Skeletal muscle satellite cell (primary cell): ENCODE measurements around the gene ZNF407.

Experiments
- H3K27me3 ChIP-seq: 2 replicates; pipeline ENCODE4 v1.7.0; 2013; ENCODE audit warnings: low read length; ENCODE audit not compliant: control insufficient read depth, insufficient read depth
- H3K36me3 ChIP-seq: 2 replicates; pipeline ENCODE4 v1.7.0; 2013; ENCODE audit warnings: mild to moderate bottlenecking, control low read depth, low read length; ENCODE audit not compliant: insufficient read depth
- H3K4me1 ChIP-seq: 2 replicates; pipeline ENCODE4 v1.7.0; 2013; ENCODE audit warnings: low read length; ENCODE audit not compliant: control insufficient read depth, insufficient read depth
- H3K4me2 ChIP-seq: 2 replicates; pipeline ENCODE4 v1.7.0; 2013; ENCODE audit warnings: mild to moderate bottlenecking, low read length
- H3K4me3 ChIP-seq: 2 replicates; pipeline ENCODE4 v1.7.0; 2013; ENCODE audit warnings: low read length
- H3K9ac ChIP-seq: 2 replicates; pipeline ENCODE4 v1.7.0; 2013; ENCODE audit warnings: mild to moderate bottlenecking, low read depth, low read length, moderate library complexity
- H3K9me3 ChIP-seq: replicated peaks from 2 replicates; pipeline ENCODE4 v1.7.0; 2013; ENCODE audit warnings: mild to moderate bottlenecking, control low read depth, low read length

The ZNF407 gene

DNA sequence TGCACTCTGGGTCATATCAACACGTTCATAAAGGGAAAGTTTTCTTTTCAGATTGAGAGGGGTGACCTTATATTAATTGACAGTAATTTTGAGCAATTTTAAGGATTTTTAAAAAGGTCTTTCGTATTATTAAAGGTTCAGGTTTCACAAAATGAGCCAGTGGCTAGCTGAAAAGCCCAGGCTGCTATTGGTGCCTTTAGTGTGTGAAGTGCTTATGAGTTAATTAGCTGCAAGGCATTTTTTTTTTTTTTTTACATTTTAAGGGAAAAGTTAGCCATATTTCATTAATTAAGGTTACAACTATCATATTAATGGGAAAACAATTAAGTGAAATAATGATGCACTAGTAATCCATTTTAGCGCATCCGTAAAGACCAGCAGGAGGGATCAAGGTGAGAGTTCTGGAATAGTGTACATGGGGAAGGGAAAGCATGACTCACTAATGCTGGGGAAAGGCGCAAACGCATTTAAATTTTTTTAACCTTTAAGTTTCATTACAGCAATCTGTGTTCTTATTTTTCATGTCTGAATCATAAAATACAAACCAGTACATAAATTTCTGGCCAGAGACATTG is 200.0 kb downstream of the ZNF407 start:
- Histone ChIP-seq H3K4me3 (peak overlapping the region; percentile 15), H3K9me3 (no peaks in the 10 kb centered on the region), H3K4me2 (peak overlapping the region; percentile 76), H3K27me3 (no peaks in the 10 kb centered on the region), H3K4me1 (peaks cover 20% of the 10 kb centered on the region), H3K36me3 (no peaks in the 10 kb centered on the region), H3K9ac (peak overlapping the region; percentile 26)

DNA sequence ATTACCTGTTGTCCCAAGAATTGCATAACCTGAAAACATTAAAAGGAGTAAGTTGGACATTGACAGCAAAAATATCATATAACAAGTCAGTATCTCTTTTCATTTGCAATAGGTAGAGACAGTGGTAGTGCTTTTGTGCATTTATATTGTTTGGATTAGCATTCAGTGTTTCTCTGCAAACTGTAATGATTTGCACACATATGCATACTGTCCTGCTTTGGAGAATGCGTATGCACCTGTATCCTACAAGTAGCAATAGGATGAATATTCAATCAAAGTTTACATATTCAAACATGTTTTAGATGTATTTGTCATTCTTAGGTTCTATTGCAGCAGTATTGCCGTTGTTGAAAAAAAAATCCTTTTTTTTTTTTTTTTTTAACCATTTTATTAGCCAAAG is 201.9 kb downstream of the ZNF407 start:
- no peaks in the 10 kb centered on the region for H3K27me3 ChIP-seq
- no peaks in the 10 kb centered on the region for H3K36me3 ChIP-seq
- no peak overlapping the region for H3K4me2 ChIP-seq
- peaks cover 20% of the 10 kb centered on the region for H3K4me1 ChIP-seq
- no peak overlapping the region for H3K4me3 ChIP-seq
- H3K9ac ChIP-seq: no peak overlapping the region
- H3K9me3 ChIP-seq: no peaks in the 10 kb centered on the region

DNA sequence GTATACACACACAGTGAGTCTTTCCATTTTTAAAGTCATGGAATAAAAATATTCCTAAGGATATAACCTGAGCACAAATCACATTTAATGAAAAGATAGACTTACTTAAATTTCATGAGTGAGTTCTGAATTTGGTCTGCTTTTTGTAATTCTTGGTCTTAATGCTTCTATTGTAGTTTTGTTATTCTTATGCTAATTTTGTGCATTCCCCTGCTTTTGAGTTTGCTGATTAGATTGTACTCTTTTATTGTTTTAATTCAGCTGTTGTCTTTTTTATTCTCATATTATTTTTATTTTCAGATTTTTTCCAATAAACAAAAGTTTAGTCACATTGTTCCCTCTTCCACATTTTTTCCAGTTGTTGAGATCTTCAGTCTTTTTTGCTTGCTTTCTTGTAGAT is 202.4 kb downstream of the ZNF407 start:
- no peak overlapping the region for H3K9ac ChIP-seq
- H3K4me3 ChIP-seq: no peak overlapping the region
- no peaks in the 10 kb centered on the region for H3K27me3 ChIP-seq
- H3K9me3 ChIP-seq: no peaks in the 10 kb centered on the region
- peaks cover 20% of the 10 kb centered on the region for H3K4me1 ChIP-seq
- H3K36me3 ChIP-seq: no peaks in the 10 kb centered on the region
- no peak overlapping the region for H3K4me2 ChIP-seq

DNA sequence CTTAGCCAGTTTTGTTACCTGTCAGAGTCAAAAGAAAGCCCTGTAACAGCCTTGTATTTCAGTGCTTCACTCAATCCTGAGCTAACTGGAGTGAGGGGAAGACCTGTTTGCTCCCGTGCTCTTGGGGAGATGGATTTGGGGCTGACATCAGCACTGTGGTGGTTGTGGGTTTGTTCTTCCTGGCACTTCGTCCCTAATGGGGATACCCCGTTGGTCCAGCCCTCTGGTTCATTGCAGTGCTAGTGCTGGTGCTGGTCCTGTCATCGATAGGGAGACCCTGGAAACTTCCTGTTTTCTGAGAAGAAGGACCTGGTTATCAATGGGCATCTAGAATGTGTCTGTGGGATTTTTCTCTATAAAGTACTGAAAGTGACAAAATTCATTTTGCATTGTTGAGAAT is 205.4 kb downstream of the ZNF407 start:
- Histone ChIP-seq H3K4me1 (peaks cover 17% of the 10 kb centered on the region), H3K4me2 (no peak overlapping the region), H3K36me3 (no peaks in the 10 kb centered on the region), H3K9me3 (no peaks in the 10 kb centered on the region), H3K9ac (no peak overlapping the region), H3K4me3 (no peak overlapping the region), H3K27me3 (no peaks in the 10 kb centered on the region)

DNA sequence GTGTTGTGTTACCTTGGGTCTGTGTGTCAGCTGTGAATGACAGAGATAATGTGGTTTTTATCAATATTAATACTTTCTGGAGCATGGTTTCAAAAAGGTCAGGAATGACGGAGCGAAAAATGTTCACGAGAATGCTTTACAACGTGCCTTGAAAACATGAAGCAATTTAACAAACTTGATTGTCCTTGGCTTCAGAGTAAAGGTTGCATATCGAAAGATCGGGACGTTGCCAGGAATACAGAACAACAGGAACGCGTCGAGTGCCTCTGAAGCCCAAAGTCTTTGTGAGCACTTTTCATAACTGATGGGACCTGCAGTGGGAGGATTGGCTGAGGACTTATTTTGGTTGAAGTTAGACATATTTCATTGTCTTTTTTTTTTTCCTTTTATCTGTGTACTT is 206.1 kb downstream of the ZNF407 start:
- Histone ChIP-seq H3K4me1 (peaks cover 14% of the 10 kb centered on the region), H3K27me3 (no peaks in the 10 kb centered on the region), H3K9me3 (no peaks in the 10 kb centered on the region), H3K9ac (no peak overlapping the region), H3K4me2 (no peak overlapping the region), H3K36me3 (no peaks in the 10 kb centered on the region), H3K4me3 (no peak overlapping the region)

DNA sequence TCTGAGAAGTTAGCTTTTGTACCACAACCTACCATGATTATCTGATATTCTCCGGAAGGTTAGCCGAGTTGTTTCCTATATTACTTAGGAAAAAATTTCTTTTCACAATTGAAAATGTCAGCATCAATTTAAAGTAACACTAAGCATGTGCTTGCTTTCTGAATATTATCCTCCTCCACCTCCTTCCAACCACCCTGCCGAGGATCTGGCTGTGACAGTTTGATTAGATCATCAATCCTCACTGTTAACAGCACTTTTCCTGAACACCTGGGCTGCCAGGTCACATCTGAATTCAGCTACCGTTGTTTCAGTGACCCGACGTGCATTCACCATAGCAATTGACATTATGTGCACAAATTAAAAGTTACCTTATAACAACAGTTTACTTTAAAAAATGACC is 207.0 kb downstream of the ZNF407 start:
- H3K27me3 ChIP-seq: no peaks in the 10 kb centered on the region
- H3K9me3 ChIP-seq: no peaks in the 10 kb centered on the region
- no peaks in the 10 kb centered on the region for H3K36me3 ChIP-seq
- H3K4me1 ChIP-seq: peaks cover 14% of the 10 kb centered on the region
- no peak overlapping the region for H3K9ac ChIP-seq
- no peak overlapping the region for H3K4me2 ChIP-seq
- H3K4me3 ChIP-seq: no peak overlapping the region

DNA sequence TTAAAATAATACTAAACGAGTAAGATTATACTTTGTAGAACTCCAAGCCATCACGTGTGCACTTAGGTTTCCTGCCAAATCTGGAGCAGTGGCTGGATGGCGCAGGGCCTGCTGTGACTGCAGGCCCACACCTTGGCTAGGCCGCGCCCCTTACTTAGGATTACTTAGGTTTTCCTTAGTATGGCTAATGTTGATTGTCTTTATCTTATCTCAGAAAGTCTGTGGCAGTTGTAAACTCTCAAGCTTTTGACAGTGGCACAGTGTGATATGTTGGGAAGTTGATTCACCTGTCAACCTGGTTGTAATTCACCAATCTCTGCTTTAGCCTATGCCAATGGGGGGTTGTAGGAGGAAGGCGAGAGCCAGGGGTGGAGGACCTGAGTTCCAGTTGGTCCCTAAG is 208.4 kb downstream of the ZNF407 start:
- Histone ChIP-seq H3K9ac (peak overlapping the region; percentile 55), H3K4me1 (peaks cover 14% of the 10 kb centered on the region), H3K9me3 (no peaks in the 10 kb centered on the region), H3K4me2 (peak overlapping the region; percentile 52), H3K36me3 (no peaks in the 10 kb centered on the region), H3K27me3 (no peaks in the 10 kb centered on the region), H3K4me3 (no peak overlapping the region)

DNA sequence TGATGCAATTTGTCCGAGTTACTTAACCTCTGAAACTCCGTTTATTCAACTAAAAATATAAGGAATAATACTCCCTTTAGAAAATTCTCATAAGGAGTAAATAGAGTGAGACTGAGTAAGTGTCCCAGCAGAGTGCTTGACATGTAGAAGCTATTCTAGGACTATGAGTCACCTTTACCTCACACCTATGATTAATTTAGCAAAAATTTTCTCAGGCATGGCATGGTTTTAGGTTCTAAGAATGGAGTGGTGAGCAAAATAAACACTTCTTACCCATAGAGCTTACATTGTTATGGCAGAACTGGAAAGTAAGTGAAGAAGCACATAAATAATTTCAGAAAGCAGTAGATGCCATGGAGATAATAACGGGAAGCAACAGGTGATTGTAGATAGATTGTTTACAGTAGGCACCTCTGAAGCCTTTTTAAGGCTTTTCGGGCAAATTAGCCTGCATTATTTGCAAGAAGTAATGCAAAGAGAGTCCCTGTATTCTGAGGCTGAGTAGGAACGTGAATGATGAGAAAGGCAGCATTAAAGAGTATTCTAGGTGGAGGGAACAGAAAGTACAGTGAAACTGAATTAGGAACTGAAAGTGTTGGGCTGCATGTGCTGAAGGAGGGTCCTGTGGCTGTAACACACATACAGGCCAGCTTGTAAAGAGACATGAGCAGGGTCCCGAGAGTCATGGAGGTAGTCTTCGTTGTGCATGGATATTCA is 209.2 kb downstream of the ZNF407 start:
- Histone ChIP-seq H3K36me3 (no peaks in the 10 kb centered on the region), H3K4me3 (no peak overlapping the region), H3K9ac (peak overlapping the region; percentile 55), H3K27me3 (no peaks in the 10 kb centered on the region), H3K4me1 (peaks cover 14% of the 10 kb centered on the region), H3K9me3 (no peaks in the 10 kb centered on the region), H3K4me2 (peak overlapping the region; percentile 55)

DNA sequence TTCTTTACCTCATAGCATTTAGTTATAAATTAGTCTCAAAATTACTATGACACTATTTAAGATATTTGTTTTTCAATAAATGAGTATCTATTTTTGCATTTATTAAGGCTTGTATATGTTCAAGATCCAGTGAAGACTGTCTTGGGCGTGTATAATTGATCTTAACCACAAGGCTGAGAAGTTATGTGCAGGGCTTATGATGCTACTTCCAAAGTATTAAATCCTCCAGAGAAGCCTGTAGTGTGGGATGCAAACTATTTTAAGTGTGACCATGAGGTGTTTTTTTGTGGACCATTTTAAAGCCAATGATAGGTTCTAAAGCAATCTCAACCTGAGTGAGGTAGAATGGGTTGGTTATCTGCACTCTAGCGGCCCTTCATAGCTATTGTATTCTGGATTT is 219.9 kb downstream of the ZNF407 start:
- Histone ChIP-seq H3K9ac (no peak overlapping the region), H3K36me3 (no peaks in the 10 kb centered on the region), H3K4me3 (no peak overlapping the region), H3K4me2 (peak overlapping the region; percentile 4), H3K4me1 (peaks cover 30% of the 10 kb centered on the region), H3K9me3 (no peaks in the 10 kb centered on the region), H3K27me3 (no peaks in the 10 kb centered on the region)

DNA sequence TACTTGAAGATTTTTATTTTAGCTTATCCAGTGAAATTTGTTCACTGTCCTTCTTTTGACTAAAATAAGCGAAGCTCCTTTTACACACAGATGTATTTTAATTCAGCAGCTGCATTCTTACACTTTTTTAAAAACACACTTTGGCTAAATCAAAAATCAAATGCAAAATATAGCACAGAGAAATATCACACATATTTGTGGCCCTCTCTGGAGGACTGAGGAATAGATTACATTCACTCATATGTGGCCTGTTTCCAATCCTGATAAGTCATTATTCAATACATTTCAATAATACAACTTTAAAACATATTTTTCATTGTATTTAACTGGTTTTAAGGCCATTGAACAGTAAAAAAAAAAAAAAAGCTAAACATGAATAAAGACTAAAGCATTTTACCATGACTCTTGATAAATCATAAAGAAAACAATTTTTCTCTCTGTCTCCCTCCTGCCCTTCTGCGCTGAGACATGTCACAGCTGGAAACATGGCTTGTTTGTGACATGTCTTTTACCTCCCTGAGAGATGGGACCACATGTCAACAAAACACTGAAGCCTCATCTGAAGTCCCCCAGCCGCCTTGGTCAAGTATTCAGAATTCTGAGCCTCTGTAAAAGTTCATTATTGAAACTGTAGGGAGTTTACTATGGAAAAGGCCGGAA is 221.0 kb downstream of the ZNF407 start:
- Histone ChIP-seq H3K4me2 (peak overlapping the region; percentile 18), H3K27me3 (no peaks in the 10 kb centered on the region), H3K4me3 (no peak overlapping the region), H3K4me1 (peaks cover 30% of the 10 kb centered on the region), H3K9me3 (no peaks in the 10 kb centered on the region), H3K36me3 (no peaks in the 10 kb centered on the region), H3K9ac (peak overlapping the region; percentile 30)

DNA sequence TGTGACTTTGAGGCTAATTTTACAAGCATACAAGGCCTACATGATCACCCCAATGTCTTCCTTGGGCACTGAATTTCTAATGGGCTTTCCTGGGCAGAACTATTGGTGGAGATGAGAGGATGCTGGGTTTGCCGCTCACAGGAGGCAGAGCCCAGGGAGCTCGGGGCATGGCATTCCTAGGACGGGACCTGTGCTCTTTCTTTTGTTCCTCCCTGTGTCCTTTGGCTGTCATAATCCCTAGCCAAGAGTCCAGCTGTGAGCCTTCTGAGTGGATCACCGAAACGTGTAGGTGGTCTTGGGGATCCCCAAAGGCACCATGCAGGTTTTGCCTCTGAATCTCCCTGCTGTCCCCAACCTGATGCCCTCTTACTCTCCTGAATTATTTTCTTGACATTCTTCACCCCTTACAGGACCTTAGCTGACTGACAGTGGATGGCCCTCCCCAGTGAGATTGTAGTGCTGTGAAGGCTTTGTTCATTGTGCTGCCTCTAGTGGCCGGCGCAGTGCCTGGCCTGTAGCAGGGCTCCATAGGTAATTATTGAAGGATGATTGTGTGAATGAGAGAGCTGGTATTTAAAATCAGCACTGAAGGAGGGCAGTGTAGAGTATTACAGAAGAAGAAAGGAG is 221.9 kb downstream of the ZNF407 start:
- peak overlapping the region; percentile 30 for H3K9ac ChIP-seq
- H3K36me3 ChIP-seq: no peaks in the 10 kb centered on the region
- no peak overlapping the region for H3K4me3 ChIP-seq
- H3K27me3 ChIP-seq: no peaks in the 10 kb centered on the region
- no peaks in the 10 kb centered on the region for H3K9me3 ChIP-seq
- peak overlapping the region; percentile 18 for H3K4me2 ChIP-seq
- H3K4me1 ChIP-seq: peaks cover 30% of the 10 kb centered on the region
